Measurements from ENCODE around the gene MEIS2.

MEIS2 gene

GRCh38 chr15:37100109-37100965 is at the start of gene MEIS2:
Gene MEIS2, minus strand, starts transcription at chr15:37100549. Its CDS starts 1,083 bp downstream, at chr15:37099466.
- FAIRE-seq (no peak), DNase-seq (ENCODE audit: insufficient read length, low spot score) (peak; percentile 65)
- TF ChIP-seq, protein P1, sequence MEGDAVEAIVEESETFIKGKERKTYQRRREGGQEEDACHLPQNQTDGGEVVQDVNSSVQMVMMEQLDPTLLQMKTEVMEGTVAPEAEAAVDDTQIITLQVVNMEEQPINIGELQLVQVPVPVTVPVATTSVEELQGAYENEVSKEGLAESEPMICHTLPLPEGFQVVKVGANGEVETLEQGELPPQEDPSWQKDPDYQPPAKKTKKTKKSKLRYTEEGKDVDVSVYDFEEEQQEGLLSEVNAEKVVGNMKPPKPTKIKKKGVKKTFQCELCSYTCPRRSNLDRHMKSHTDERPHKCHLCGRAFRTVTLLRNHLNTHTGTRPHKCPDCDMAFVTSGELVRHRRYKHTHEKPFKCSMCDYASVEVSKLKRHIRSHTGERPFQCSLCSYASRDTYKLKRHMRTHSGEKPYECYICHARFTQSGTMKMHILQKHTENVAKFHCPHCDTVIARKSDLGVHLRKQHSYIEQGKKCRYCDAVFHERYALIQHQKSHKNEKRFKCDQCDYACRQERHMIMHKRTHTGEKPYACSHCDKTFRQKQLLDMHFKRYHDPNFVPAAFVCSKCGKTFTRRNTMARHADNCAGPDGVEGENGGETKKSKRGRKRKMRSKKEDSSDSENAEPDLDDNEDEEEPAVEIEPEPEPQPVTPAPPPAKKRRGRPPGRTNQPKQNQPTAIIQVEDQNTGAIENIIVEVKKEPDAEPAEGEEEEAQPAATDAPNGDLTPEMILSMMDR (IDR thresholded peaks at IDR 0.05; ENCODE audit: insufficient read depth, missing control alignments), result no peak

- TF ChIP-seq, protein P1 (IDR thresholded peaks at IDR 0.05; ENCODE audit: insufficient read depth, missing control alignments), result no peak
- no peak for FAIRE-seq
Measured at GRCh38 chr15:37149146-37149545, 48.8 kb upstream of the MEIS2 start.

GRCh38 chr15:37148714-37149113 is 48.4 kb upstream of the MEIS2 start:
- TF ChIP-seq, protein P1 (IDR thresholded peaks at IDR 0.05; ENCODE audit: insufficient read depth, missing control alignments), result no peak
- DNase-seq (ENCODE audit: insufficient read length, low spot score) (no peak), FAIRE-seq (no peak)

More at GRCh38 chr15:37149146-37149545, 48.8 kb upstream of the MEIS2 start:
- DNase-seq (ENCODE audit: insufficient read length, low spot score), result no peak

DNA sequence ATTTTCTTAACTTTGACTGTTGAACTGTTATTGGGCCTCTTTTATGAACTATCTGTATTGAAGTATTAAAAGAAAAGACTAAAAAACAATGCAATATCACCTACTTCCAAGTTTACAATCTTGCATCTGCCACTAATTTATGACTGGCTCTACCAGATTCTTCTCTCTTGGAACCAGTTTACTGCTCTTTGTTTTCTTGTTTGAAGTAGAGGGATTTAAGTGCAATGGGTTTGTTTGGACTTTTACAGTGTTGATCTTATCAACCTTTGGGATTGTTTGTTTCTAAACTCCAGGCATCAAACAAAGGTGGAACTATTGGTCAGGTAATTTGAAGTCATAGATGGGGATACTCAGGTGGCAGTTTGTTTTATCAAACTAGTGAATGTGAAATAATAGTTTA is 43.0 kb upstream of the MEIS2 start:
- DNase-seq (ENCODE audit: insufficient read length, low spot score), result no peak
- TF ChIP-seq, protein P1 (IDR thresholded peaks at IDR 0.05; ENCODE audit: insufficient read depth, missing control alignments), result no peak
- no peak for FAIRE-seq

- TF ChIP-seq, protein P1 (IDR thresholded peaks at IDR 0.05; ENCODE audit: insufficient read depth, missing control alignments), result no peak
- FAIRE-seq (no peak), DNase-seq (ENCODE audit: insufficient read length, low spot score) (no peak)
Measured at GRCh38 chr15:37142371-37142770, 42.0 kb upstream of the MEIS2 start.

DNA sequence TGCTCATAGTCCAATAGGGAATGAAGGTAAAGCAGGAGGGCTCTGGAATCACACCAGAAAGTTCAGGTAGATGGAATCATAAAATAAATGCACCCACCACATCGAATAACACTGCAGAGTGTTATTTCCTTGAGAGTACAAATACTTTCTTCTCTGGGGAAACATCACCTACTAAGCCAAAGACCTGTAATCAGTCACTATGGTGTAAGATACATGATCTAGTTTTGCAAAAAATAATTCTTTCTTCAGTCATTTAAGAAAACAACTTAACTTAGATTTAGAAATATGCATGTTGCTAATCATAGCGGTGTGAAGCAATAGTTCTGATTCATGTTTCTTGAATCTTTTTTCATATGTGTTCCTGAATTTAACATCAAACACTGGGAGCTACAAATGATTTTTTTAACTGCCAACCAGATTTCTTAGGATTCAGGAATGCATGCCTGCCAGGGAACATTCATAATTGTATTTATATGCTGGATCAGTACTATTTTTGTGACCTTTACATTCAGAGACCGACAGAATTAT is 40.2 kb upstream of the MEIS2 start:
- DNase-seq (ENCODE audit: insufficient read length, low spot score) (no peak), FAIRE-seq (no peak)
- TF ChIP-seq, protein P1 (IDR thresholded peaks at IDR 0.05; ENCODE audit: insufficient read depth, missing control alignments), result no peak

Measured in D721Med (cell line).